ENCODE data around the gene RYR2.
A peak's percentile ranks its signal among the peaks of the same experiment; 100 is the strongest.

RYR2 gene

DNA sequence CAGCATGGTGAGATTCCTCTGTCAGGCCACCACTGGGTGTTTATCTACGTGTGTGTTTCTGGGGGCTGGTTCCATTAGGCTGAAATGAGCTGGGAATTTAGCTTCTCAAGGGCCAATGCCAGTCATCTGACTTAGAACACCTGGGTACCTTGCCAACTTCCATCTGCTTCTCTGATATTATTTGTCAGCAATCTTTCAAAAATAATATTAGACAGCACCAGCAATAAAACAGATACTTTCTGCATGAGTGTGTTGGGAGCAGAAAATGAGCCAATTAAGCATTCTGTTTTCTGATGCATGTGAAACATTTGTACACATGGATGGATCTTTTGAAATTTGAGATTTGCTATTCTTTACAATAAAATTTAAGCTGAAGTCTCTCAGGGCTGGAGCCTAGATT, 124.1 kb downstream of the RYR2 start:
- TF ChIP-seq GATA2 (IDR thresholded peaks at IDR 0.05; ENCODE audit: low read depth, low read length) (no peak), GATA3 (IDR thresholded peaks at IDR 0.05; ENCODE audit: low read depth, low read length) (no peak)

GRCh38 chr1:237166593-237167101, 124.7 kb downstream of the RYR2 start:
- no peak for TF ChIP-seq GATA3 (IDR thresholded peaks at IDR 0.05; ENCODE audit: low read depth, low read length)
- TF ChIP-seq GATA2 (IDR thresholded peaks at IDR 0.05; ENCODE audit: low read depth, low read length), result no peak

DNA sequence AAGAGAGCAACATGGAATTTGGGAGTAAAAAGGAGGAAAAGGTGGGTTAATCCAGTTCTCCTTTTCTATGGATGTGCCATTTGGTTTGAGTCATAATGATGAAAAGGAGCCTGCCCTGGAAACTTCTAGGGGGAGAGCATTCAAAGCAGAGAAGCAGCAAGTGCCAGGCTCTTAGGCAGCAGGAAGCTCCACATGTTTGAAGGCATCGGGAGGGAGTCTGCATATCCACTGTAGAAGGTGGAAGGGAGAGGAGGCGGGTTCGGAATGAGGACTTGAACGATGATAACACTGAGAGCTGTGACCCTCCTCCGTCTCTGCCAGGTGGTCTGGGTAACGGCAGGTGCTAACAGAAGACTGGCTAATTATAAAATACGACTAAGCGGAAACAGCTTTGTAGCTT, 128.2 kb downstream of the RYR2 start:
- TF ChIP-seq GATA2 (IDR thresholded peaks at IDR 0.05; ENCODE audit: low read depth, low read length), result no peak
- TF ChIP-seq GATA3 (IDR thresholded peaks at IDR 0.05; ENCODE audit: low read depth, low read length), result no peak

DNA sequence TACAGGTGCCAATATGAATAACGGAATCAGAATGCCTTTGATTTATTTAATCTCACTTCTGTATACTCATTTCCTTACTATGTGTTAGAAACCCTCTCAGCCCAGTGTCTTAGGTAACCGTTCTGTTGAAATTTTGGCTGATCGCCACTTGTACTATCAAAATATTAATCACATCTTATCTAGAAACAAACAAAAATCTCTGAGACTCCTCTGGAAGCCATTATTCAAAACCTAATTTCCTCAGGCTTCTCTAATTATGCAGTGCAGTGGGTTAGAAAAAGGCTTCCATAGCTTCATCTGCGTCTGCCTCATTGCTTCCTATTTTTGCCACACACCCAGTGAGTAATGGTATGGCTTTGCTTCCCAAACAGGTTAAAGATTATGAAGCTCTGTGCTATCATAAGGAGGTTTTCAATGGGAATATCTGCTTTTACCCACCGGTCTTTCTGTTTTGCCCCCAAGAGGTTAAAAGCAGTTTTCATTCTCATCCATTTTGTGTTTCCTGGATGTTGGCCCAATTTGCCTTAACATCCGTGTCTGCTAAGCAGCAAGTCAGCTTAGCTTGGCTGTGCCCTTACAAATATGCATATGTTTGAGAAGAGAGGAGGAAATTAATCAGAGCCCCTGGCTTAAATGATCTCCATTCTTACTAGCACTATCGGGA, 129.6 kb downstream of the RYR2 start:
- no peak for TF ChIP-seq GATA2 (IDR thresholded peaks at IDR 0.05; ENCODE audit: low read depth, low read length)
- TF ChIP-seq GATA3 (IDR thresholded peaks at IDR 0.05; ENCODE audit: low read depth, low read length), result no peak

GRCh38 chr1:237172118-237172485, 130.1 kb downstream of the RYR2 start:
- no peak for TF ChIP-seq GATA3 (IDR thresholded peaks at IDR 0.05; ENCODE audit: low read depth, low read length)
- TF ChIP-seq GATA2 (IDR thresholded peaks at IDR 0.05; ENCODE audit: low read depth, low read length), result no peak

DNA sequence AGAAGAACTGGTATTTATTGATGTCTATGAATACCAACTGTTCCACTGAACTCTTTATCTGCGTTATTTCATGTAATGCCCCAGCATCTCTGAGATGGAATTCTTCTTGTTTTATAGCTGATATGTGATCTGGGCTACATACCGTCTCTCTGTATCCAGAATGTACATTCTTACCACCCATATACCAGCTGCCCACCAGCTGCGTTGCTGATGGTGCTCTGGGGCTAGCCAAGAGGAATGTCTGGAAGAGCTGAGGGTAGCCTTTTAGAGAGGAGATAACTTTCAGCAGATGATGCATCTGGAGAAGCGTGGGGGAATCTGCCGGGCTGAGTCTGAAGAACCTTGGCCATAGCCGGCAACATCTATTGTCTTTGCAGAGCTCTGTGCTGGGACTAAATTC, 137.5 kb downstream of the RYR2 start:
- no peak for TF ChIP-seq GATA3 (IDR thresholded peaks at IDR 0.05; ENCODE audit: low read depth, low read length)
- no peak for TF ChIP-seq GATA2 (IDR thresholded peaks at IDR 0.05; ENCODE audit: low read depth, low read length)

DNA sequence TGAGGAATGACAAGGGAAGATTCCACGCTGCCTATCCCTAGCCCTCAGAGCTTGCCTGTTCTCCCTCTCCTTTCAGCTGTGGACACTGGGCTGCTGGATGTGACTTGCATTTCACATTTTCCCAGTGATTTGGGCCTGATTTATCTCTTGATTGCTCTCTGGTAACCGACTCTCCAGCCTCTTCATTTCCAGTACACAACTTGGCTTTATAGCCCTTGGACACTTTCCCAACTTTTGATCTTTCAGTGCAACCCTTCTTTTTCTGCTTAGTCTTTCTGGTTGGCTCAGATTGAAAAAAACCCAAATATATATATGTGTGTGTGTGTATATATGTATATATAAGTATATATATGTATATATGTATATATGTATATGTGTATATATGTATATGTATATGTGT, 138.3 kb downstream of the RYR2 start:
- TF ChIP-seq GATA3 (IDR thresholded peaks at IDR 0.05; ENCODE audit: low read depth, low read length), result no peak
- TF ChIP-seq GATA2 (IDR thresholded peaks at IDR 0.05; ENCODE audit: low read depth, low read length), result no peak

GRCh38 chr1:237181743-237182317, 139.8 kb downstream of the RYR2 start:
- TF ChIP-seq GATA2 (IDR thresholded peaks at IDR 0.05; ENCODE audit: low read depth, low read length) (peak; percentile 69), GATA3 (IDR thresholded peaks at IDR 0.05; ENCODE audit: low read depth, low read length) (peak; percentile 38; the same call in 1 of the 2 replicates)

- TF ChIP-seq GATA2 (IDR thresholded peaks at IDR 0.05; ENCODE audit: low read depth, low read length) (no peak), GATA3 (IDR thresholded peaks at IDR 0.05; ENCODE audit: low read depth, low read length) (no peak)
Measured at GRCh38 chr1:237183963-237184540, 142.1 kb downstream of the RYR2 start.

- TF ChIP-seq GATA2 (IDR thresholded peaks at IDR 0.05; ENCODE audit: low read depth, low read length) (no peak), GATA3 (IDR thresholded peaks at IDR 0.05; ENCODE audit: low read depth, low read length) (no peak)
Measured at GRCh38 chr1:237186675-237187074, 144.7 kb downstream of the RYR2 start.

DNA sequence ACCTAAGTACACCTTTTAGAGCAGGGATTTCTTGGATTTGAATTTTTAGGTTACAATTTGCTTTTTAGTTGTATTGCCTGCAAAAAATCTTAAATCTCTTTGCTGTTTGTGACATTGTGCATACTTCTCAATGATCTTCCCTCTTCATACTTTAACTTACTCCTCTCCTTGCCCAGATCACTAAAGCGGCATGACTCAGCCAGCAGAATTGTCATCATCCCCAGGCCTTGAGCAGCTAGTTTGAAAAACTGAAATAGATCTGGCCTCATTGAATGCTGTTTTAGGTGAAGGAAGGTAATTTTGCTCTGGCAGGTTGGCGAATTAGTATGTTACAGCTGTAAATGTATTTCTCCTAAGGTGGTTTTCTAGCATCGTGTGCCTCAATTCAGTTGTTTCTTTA, 145.9 kb downstream of the RYR2 start:
- TF ChIP-seq GATA2 (IDR thresholded peaks at IDR 0.05; ENCODE audit: low read depth, low read length) (no peak), GATA3 (IDR thresholded peaks at IDR 0.05; ENCODE audit: low read depth, low read length) (no peak)

- TF ChIP-seq GATA2 (IDR thresholded peaks at IDR 0.05; ENCODE audit: low read depth, low read length) (no peak), GATA3 (IDR thresholded peaks at IDR 0.05; ENCODE audit: low read depth, low read length) (no peak)
Measured at GRCh38 chr1:237191403-237191802, 149.4 kb downstream of the RYR2 start.

DNA sequence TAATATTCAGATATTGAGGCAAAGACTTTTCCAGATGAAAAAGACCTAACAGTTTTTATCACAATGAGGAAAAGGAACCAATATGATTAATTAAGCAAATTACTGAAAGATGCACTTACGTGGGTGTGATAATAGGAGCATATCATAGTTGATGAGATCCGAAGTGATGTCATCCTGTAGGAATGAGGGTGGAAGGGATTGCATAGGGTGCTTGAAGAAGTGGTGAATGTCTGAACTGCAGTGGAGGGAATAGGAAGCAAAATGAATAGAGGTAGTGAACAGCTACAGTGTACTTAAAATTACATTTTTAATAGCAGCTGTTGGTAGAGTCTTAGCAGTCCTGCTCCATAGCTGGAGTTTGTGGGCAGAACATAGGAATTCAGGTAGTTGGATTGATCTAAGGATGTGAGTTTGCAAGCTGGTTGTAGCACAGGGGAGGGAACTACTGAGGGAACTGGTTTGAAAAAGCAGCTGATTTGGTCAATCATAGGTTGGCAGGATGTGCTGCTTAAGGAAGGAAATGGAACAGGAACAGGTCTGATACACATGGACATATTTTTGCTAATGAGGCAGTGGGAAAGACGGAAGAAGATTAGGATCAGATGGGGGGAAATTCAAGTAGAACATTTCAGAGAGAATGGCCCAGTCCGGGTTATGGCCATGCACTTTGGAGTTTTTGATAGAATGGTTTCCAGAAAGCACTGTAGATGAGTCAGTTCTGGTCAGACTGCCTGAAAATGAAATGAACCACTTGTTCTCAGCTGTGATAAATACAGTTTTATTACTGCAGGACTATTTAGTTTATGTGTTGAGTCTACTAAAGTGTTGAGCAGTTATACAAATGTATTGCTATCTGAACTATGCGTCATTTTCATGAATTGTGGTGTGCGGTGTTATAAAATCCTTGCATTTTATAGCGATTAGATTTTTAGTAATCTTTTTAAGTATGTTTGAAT, 155.8 kb downstream of the RYR2 start:
- peak; percentile 24; the same call in 1 of the 2 replicates for TF ChIP-seq GATA2 (IDR thresholded peaks at IDR 0.05; ENCODE audit: low read depth, low read length)
- no peak for TF ChIP-seq GATA3 (IDR thresholded peaks at IDR 0.05; ENCODE audit: low read depth, low read length)

GRCh38 chr1:237199026-237199425, 157.0 kb downstream of the RYR2 start:
- TF ChIP-seq GATA3 (IDR thresholded peaks at IDR 0.05; ENCODE audit: low read depth, low read length), result no peak

All from SH-SY5Y (cell line).